GM18517 (cell line): ENCODE measurements around the gene IDI2.
"Not testable (repeated sequence)": the region's sequence is repeated elsewhere in the genome, so short reads cannot be mapped to it uniquely, and the experiment has no call there.

Experiments used
- ATAC-seq: cut with Tn5 transposase; IDR thresholded peaks from one replicate; pipeline ENCODE4 v1.9.1; 2021; ENCODE audit warnings: mild to moderate bottlenecking, moderate library complexity; ENCODE audit not compliant: unreplicated experiment

The IDI2 gene

DNA sequence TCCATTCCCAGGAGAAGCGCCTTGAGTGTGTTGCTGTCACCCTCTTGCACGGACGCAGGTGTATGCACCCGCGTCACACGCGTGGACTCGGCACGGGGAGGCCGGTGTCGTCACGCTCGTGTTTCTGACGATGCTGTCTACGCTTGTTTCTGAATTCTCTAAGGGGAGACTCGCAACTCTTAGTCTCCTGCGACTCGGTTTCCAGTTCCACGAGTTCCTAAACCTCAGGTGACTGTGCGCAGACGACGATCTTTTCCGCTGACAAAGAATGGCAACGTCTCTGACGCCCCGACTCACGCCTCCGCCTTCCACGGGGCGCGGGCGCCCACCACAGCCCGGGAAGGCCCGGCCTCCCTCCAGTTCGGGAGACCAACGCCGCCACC is 22.7 kb upstream of the IDI2 start:
- no peak for ATAC-seq

DNA sequence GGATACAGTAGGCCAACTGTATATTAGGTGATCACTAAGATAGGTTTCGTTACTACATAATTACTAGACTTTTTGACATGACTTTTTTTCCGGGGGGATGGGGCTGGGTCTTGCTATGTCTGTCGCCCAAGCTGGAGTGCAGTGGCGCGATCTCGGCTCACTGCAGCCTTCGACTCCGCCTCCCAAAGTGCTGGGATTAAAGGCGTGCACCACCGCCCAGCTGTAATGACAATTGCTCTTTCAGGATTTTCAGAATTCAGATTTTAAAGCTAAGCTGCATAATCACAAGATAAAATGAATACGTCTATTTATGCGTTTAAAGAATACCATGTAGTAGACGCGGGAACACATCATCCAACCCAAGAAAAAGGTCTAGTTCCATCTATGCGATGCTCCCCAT is 22.3 kb upstream of the IDI2 start:
- ATAC-seq = no peak

DNA sequence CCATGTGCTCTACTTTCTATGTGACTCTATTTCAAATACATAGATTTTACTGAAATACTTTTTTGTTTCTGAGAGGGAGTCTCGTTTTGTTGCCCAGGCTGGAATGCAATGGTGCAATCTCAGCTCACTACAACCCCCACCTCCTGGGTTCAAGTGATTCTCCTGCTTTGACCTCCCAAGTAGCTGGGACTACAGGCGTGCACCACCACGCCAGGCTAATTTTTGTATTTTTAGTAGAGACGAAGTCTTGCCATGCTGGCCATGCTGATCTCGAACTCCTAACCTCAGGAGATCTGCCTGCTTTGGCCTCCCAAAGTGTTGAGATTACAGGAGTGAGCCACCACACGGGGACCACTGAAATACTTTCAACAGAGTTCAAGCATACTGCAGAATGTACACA is 19.8 kb upstream of the IDI2 start:
- no peak for ATAC-seq

DNA sequence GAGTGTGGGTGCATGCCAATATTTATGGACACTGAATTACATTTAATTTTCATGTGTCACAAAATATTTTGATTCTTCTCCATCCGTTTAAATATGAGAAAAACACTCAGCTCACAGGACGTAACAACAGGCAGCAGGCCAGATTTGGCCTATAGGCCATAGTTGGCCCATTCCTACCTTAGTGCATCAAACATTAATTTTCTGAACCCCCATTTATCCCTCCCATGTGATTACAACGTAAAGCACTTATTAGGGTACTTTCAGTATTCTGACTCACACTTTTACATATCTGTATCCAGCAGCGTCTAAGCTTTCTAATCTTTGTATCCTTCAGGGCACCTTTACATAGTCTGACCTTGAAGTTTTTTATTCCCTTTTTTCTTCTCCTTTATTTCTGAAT is 19.3 kb upstream of the IDI2 start:
- ATAC-seq = no peak

DNA sequence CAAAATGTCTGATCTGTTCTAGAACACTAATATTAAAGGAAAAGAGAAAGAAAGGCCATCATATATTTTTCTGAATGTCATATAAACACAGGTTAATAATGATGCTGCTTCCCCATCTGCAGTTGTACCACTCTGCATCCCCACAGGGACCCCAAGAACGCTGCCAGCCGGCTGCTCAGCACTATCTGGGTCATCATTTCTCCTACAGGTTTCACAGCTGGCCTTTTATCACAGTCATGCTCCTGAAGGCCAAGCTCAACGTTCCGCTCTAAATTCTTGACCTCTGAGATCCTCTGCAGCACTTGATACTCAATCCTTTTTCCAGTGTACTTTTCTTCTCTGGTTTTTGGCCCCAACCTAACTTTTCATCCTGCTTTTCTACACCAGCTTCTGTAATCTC is 18.5 kb upstream of the IDI2 start:
- no peak for ATAC-seq

DNA sequence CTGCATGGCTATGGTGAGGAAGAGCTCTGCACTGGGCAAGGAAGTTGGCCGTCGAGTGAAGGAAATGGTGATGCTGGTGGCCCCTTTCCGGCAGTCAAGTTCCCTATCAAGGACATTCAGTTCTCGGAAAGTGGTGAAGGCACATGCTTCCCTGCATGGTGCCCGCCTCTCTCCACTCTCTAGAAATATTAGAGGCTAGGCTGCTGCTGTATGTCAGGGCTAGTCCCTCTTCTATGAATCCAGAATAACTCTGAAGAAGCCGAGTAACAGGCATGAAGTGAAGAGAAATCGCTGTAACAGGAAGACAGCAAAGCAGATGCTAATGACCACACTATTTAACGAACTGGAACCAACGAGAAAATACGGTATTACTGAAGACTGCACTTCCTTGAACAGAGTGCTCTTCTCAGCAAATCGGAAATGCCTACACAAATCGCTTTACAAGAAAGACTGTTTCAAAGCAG is 17.9 kb upstream of the IDI2 start:
- ATAC-seq = peak; percentile 55

DNA sequence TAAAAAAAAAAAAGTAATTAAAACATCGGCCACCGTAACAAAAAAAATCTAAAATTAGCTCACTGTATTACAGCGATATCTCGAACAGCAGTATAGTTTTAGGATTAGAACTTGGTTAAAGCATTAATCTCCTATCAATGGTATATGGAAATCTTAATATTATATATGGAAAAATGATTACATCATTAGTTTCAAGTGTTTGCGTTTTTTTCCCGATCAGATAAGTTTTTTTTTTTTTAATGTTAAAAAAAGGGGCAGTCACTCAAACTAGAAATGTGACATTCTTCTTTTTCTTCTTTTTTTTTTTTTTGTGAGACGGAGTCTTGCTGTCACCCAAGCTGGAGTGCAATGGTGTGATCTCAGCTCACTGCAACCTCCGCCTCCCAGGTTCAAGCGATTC is 15.9 kb upstream of the IDI2 start:
- no peak for ATAC-seq

DNA sequence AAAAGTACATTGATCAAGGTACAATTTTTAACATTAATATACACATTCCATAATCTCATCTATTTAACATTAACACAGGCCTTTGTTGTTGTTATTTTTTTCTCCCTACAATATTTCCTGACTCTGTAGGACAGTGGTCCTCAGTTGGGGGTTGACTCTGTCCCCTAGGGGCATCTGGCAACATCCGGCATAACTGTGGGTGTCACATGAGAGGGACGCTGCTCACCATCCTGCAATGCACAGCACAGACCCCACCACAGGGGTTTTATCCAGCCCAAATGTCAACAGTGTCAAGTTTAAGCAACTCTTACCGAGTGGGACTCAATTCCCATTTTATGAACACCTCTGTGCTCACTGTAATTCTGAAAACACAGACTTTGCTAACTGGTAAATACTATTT is 14.5 kb upstream of the IDI2 start:
- no peak for ATAC-seq

DNA sequence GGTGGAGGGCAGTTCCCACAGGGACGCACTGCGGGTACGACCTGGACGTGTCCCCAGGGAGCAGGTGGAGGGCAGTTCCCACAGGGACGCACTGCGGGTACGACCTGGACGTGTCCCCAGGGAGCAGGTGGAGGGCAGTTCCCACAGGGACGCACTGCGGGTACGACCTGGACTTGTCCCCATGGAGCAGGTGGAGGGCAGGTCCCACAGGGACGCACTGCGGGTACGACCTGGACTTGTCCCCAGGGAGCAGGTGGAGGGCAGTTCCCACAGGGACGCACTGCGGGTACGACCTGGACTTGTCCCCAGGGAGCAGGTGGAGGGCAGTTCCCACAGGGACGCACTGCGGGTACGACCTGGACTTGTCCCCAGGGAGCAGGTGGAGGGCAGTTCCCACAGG is 13.1 kb upstream of the IDI2 start:
- not testable (repeated sequence) for ATAC-seq

DNA sequence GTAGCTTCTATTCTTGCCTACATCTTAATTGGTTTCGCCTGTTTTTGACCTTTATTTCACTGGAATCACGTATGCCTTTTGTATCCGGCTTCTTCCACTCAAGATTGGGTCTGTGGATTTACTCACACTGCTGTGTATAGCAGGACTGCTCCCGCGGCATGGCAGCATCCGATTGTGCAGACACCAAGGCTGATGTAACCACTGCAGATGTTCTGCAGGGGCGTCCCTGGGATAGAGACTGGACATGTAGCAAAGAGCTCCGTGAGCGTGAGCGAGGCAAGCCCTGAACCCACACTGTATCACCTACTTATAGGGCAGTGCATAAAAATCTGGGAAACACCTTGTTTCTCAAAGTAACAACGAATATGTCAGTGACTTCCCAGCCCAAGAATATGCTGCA is 11.4 kb upstream of the IDI2 start:
- no peak for ATAC-seq

DNA sequence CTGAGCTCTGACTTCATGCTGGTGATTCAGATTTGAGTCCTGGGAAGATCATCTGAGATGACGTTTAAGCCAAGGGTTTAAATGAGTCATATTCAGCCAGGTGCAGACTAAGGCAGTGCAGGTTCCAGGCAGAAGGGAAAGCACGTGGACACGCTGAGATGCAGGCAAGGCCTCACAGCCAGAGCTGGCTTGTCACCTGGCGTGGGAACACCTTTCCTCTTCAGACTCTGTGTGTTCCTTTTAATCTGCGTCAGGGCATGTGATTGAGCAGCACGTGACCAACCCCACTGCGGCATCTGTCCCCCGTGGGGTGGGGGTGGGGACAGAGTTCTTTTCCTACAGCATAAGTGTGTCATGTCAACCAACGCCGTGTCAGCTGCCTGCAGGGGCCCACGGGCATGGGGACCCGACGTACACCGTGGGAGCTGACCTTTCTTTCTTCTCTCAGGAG is 10.7 kb upstream of the IDI2 start:
- ATAC-seq = peak; percentile 63

DNA sequence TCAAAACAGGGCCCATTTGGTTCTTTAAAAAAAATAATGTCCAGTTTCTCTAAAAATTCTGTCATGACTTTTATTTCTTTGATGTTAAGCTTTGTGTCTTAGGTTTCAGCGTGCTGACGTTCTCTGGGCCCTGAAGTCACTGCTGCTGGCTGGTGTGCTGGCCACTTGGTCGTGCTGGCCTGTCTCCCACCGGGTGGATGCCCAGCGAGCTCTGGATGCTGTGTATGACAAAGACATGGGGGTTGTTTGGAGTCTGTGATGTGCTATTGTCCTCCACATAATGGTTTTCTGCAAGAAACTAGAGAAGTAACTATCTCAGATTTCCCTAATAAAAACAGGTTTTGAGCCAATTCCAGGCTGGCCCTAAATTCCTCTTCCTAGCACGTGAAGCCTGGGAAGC is 9.5 kb upstream of the IDI2 start:
- ATAC-seq = no peak

DNA sequence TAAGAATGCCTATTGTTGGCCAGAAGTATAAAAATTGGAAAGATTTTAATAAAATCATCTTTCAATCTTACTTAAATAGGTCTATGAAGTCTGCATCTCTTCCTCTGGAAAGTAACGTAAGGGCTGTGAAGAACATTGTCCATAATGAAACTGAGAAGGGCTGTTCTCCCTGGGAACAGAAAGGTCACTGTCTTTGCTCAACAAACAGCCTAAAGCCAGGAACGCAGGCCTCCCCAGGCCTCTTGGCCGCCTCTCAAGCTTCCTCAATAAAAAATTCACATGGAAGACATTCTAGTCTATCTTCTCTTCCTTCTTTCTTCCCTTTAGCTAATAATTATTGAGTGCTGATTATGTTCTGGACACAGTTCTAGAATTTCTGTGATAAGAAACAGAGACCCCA is 9.1 kb upstream of the IDI2 start:
- ATAC-seq = no peak

DNA sequence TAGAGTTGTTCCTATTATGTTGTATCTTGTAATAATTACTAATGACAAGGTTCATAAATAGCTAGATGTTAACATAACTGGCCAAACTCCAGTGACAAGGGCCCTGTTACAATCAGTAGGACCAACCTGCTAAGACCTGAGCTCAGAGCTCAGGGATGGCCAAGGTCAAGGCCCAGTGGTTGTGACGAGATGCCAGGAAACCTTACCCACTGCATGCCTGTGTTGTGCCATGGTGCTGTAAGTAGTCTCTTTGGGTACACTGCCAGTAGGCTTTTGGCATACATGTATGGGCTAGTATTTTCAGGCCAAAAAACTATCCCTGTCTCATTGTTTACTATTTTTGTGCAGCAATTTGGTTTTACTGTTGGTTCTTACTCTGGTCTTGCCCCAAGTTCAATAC is 7.9 kb upstream of the IDI2 start:
- ATAC-seq = no peak

DNA sequence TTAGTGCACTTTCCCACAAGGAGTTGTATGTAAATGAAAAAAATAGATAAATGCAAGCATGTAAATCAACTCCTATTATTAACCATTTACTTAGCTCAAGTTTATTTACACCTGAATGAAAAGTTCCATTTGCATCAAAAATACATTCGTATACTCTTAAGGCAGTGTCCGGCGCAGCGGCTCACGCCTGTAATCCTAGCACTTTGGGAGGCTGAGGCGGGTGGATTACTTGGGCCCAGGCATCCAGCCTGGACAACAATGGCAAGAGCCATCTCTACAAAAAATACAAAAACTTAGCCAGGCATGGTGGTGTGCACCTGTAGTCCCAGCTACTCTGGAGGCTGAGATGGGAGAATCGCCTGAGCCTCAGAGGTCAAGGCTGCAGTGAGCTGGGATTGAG is 4.2 kb upstream of the IDI2 start:
- no peak for ATAC-seq

DNA sequence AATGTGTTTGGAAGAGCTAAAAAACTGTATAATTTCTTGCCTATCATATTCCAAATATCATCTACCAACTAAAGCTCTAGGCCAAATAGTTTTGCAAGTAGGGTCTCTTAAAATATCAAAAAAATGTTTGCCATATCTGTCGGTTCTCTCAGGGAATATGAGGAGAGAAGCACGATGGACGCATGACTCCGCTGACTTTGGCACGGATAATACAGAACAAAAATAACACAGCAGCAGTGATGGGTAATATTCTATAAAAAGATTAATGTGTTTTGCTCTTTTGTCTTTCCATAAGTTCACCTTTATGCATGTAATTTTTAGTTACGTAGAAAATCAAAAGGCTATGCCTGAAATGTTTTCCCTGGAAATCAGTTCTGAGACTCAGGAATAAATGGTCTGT is 919 bp upstream of the IDI2 start:
- no peak for ATAC-seq

DNA sequence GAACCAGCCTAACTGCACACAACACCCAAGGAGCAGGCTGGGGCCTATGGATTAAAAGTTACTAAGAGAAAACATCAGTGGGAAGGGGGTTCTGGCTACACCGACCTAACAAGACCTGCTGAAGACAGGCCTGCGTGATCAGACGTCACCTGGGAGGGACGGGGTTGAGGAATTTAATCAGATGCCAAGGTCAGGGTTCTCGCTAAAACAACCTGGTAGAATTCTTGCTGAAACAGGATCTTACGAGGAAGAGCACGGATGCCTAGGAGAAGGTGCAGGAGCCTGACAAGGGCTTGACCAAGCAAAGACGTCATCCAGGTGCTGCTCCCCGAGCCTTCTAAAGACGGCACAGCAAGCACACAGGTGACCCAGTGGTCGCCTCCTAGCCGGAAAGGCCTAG is 1.6 kb downstream of the IDI2 start:
- ATAC-seq = no peak

DNA sequence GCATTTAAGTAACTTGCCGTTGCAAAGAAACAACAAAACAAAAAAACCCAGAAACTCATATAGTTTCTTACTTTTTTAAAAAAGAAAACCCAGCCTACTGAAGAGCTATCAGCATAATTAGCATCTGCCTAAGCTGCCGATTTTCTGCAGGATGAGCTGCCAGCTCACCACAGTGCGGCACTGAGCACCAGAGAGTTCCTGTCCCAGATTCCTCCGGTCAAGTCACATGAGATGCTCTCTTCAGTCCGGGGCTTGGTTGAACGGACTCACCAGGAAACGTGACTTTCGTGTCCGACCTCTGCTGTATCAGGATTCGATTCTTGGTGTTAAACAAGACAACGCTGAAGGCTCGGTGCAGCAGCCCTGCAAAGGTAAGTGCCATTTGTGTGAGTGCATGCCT is 3.2 kb downstream of the IDI2 start:
- no peak for ATAC-seq

DNA sequence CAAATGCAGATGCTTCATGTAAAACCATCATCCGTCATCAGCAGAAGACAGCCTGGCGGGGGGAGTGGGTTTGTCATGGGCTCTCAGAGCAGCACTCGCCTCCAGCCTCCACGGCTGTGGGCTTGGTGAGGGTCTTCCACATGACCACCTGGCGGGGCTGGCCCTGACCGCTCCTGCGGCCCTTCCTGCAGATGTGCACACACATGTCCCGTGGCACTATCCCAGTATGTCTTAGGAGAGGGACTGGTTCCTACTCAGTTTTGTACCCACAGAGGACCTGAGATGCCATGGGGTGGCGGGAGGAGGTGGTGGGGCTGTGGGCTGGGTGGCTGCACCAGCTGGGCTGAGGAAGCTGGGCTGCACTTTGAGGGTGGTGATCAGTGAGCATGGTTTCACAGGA is 4.7 kb downstream of the IDI2 start:
- ATAC-seq = no peak

DNA sequence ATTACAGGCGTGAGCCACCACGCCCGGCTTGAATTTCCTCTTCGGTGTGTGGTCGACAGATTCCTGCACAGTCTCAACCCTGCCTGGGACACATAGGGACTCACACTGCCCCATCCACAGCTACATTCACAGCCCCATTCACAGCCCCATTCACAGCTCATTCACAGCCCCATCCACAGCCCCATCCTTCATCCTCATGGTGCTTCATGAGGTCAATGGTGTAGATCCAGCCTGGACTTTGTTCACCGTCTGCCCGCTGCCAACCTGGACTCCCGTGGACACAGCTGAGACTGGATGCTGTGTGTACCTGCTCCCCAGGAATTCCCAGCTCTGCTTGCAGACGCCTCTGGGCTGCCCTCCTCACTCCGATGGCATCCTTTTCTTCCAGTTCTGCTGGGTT is 5.2 kb downstream of the IDI2 start:
- no peak for ATAC-seq

DNA sequence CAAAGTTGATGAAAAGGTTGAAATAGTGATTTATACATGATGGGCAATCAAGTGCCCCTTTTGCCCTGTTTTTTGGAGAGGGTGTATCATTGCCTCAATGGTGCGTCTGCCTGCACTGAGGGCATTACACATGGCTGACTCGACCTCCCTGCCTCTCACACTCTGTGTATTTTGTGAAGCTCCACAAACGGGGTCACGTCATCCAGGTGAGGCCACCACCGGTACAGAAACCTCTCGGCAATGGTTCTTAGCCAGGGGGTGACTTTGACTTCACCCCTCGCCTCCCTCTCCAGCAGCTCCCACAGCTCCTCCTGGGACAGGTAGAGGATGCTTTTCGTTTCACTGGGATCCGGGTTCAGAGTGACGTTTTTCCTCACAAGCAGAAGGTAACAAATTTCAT is 6.3 kb downstream of the IDI2 start:
- no peak for ATAC-seq

DNA sequence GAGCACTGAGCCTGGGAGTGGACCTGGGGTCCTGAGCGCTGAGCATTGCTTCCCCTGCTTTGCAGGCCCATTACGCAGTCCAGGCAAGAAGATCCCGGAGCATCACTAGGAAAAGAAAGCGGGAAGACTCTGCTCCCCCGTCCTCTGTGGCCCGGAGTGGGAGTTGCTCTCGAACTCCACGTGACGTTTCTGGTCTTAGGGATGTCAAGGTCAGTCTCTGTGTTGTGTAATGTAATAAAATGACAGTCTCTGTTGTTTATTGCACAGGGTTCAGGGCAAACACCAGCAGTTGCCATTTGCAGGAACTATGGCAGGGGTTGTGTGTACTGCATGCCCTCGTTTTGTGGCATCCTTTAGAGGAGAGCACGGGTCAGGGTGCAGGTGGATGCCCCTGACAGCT is 10.0 kb downstream of the IDI2 start:
- ATAC-seq = no peak

DNA sequence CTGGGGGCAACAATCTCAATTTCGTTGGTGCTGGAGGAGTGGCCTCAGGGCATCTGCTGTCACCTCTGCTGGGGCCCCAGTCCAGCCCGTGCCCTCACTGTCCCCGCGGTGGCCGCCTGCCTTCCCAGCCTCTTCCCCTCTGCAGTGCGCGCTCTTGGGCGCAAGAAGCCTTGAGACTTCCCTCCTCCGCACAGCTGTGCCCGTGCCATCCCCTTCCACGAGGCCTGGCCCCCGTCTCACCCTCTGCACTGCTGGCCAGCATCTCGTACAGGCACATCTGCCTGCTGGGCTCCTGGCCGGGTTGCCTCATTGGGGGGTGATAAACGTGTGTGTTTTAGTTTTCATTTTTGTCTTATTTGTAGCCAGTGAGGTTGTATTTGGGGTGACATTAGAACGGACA is 14.0 kb downstream of the IDI2 start:
- no peak for ATAC-seq

DNA sequence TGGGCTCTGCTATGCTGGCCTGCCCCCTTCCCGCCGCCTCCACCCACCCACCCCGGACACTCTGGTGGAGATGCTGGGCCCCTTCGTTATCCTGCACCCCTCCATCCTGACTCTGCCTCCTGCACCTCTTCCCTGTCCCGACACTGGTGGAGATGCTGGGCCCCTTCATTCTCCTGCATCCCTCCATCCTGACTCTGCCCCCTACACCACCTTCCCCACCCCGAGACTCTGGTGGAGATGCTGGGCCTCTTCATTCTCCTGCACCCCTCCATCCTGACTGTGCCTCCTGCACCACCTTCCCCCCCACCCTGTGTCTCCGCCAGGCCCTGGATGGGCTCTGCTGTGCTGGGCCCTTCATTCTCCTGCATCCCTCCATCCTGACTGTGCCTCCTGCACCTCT is 15.0 kb downstream of the IDI2 start:
- no peak for ATAC-seq
